SK-N-MC (cell line): ENCODE results near the gene EED.

ENCODE experiments used
- EZH2 ChIP-seq: fragments of 200-600 bp; sonication (generic); IDR thresholded peaks from one replicate; pipeline ENCODE4 v1.6.1; 2017; ENCODE audit warnings: antibody characterized with exemption
- POLR2AphosphoS5 ChIP-seq: IDR thresholded peaks from 2 replicates; pipeline ENCODE4 v1.6.1; 2012; ENCODE audit warnings: mild to moderate bottlenecking, low read depth, low read length, borderline replicate concordance

- TF ChIP-seq POLR2AphosphoS5 (no peak), EZH2 (no peak)
These were observed 22.5 kb upstream of the EED start for GRCh38 chr11:86222081-86222480.
